Measurements from ENCODE around the gene TBX18.

Gene TBX18

GRCh38 chr6:84645563-84646266 is 118.7 kb downstream of the TBX18 start (continued):
- TF ChIP-seq ZNF16 (tag by site-specific recombination; IDR thresholded peaks at IDR 0.05; ENCODE audit: low read depth): no peak

GRCh38 chr6:84645000-84645399 is 119.4 kb downstream of the TBX18 start:
- CTCF ChIA-PET: no interaction called here
- Histone ChIP-seq H3K4me3 (ENCODE audit: low read depth, low read length) (no peak overlapping the region), H3K9me3 (ENCODE audit: control insufficient read depth, insufficient read depth, low read depth, low read length) (no peaks in the 10 kb centered on the region), H3K36me3 (ENCODE audit: control insufficient read depth in 2 of 2, insufficient read depth in 1 of 2, low read length in 2 of 2) (no peaks in the 10 kb centered on the region), H3K4me1 (ENCODE audit: control insufficient read depth, insufficient read depth, low read length) (0 out of 2 replicates have a peak, but pooled peaks cover 2% of the 10 kb centered on the region), H3K27ac (ENCODE audit: extremely low read depth, low read depth, low read length) (no peak overlapping the region)
- POLR2A ChIA-PET: no interaction called here
- TF ChIP-seq GLI2 (tag by site-specific recombination; IDR thresholded peaks at IDR 0.05; ENCODE audit: borderline replicate concordance, low read depth) (no peak), ZNF174 (tag by site-specific recombination; IDR thresholded peaks at IDR 0.05) (no peak), KLF16 (tag by site-specific recombination; IDR thresholded peaks at IDR 0.05) (no peak), MYNN (tag by site-specific recombination; IDR thresholded peaks at IDR 0.05; ENCODE audit: borderline replicate concordance) (no peak), ZNF121 (tag by site-specific recombination; IDR thresholded peaks at IDR 0.05) (no peak), ZSCAN18 (tag by site-specific recombination; IDR thresholded peaks at IDR 0.05) (no peak), ZNF560 (tag by site-specific recombination; IDR thresholded peaks at IDR 0.05; ENCODE audit: borderline replicate concordance) (no peak), ZBTB11 (tag by site-specific recombination; conservative IDR thresholded peaks at IDR 0.05; ENCODE audit: low read depth) (no peak)

DNA sequence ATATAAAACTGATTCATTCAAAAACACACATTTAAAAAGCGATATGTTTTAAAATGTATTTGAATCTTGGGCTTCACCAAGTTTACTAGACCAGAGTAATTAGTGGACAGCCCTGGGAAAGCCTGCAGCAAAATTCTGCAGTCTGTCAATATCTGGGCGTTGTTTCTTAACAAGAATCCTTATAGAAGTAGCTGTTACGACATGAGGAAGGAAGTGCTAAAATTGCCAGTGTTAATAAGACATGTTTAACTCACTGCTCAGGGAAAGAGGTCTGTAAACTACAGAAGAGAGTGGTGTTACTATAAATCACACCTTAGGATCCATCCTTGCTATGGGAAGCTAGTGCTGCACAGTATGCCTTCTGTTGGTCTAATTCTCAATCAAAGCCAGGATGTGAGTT is 120.6 kb downstream of the TBX18 start:
- ChIA-PET POLR2A (no interaction called here), CTCF (interaction anchor here (1.0 kb wide), 1 partner anchor 120 kb away, joined by 3 read pairs; no protein-coding TSS in a partner anchor)
- 0 out of 2 replicates have a peak, but pooled peaks cover 2% of the 10 kb centered on the region for H3K4me1 ChIP-seq (ENCODE audit: control insufficient read depth, insufficient read depth, low read length)
- no peak for TF ChIP-seq ZNF626 (tag by site-specific recombination; IDR thresholded peaks at IDR 0.05)
- no peak for TF ChIP-seq ZFHX2 (tag by site-specific recombination; conservative IDR thresholded peaks at IDR 0.05)
- no peak for TF ChIP-seq GLIS2 (tag by site-specific recombination; IDR thresholded peaks at IDR 0.05)
- TF ChIP-seq, protein P1, sequence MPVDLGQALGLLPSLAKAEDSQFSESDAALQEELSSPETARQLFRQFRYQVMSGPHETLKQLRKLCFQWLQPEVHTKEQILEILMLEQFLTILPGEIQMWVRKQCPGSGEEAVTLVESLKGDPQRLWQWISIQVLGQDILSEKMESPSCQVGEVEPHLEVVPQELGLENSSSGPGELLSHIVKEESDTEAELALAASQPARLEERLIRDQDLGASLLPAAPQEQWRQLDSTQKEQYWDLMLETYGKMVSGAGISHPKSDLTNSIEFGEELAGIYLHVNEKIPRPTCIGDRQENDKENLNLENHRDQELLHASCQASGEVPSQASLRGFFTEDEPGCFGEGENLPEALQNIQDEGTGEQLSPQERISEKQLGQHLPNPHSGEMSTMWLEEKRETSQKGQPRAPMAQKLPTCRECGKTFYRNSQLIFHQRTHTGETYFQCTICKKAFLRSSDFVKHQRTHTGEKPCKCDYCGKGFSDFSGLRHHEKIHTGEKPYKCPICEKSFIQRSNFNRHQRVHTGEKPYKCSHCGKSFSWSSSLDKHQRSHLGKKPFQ (tag by site-specific recombination; IDR thresholded peaks at IDR 0.05): no peak
- TF ChIP-seq ZNF514 (tag by site-specific recombination; IDR thresholded peaks at IDR 0.05): no peak
- TF ChIP-seq PRDM10 (tag by site-specific recombination; IDR thresholded peaks at IDR 0.05): no peak
- TF ChIP-seq ZSCAN16 (tag by site-specific recombination; IDR thresholded peaks at IDR 0.05): no peak
- TF ChIP-seq ZNF19 (tag by site-specific recombination; IDR thresholded peaks at IDR 0.05; ENCODE audit: low read depth): no peak
- no peak for TF ChIP-seq ZNF138 (tag by site-specific recombination; IDR thresholded peaks at IDR 0.05; ENCODE audit: borderline replicate concordance)
- TF ChIP-seq KLF10 (tag by site-specific recombination; IDR thresholded peaks at IDR 0.05): no peak
- no peak for TF ChIP-seq YY2 (tag by site-specific recombination; IDR thresholded peaks at IDR 0.05)
- TF ChIP-seq ZNF629 (tag by site-specific recombination; IDR thresholded peaks at IDR 0.05): no peak
- no peak for TF ChIP-seq ZNF302 (tag by site-specific recombination; IDR thresholded peaks at IDR 0.05; ENCODE audit: low read depth)
- TF ChIP-seq ZSCAN23 (tag by site-specific recombination; IDR thresholded peaks at IDR 0.05): no peak
- no peak for TF ChIP-seq ZNF132 (tag by site-specific recombination; IDR thresholded peaks at IDR 0.05; ENCODE audit: borderline replicate concordance)

More for the DNA sequence above, 120.6 kb downstream of the TBX18 start:
- H3K9me3 ChIP-seq (ENCODE audit: control insufficient read depth, insufficient read depth, low read depth, low read length): no peaks in the 10 kb centered on the region
- H3K27ac ChIP-seq (ENCODE audit: extremely low read depth, low read depth, low read length): no peak overlapping the region
- no peaks in the 10 kb centered on the region for H3K36me3 ChIP-seq (ENCODE audit: control insufficient read depth in 2 of 2, insufficient read depth in 1 of 2, low read length in 2 of 2)
- no peak overlapping the region for H3K4me3 ChIP-seq (ENCODE audit: low read depth, low read length)
